Measurements from ENCODE around the gene OSBPL6.

Gene OSBPL6

DNA sequence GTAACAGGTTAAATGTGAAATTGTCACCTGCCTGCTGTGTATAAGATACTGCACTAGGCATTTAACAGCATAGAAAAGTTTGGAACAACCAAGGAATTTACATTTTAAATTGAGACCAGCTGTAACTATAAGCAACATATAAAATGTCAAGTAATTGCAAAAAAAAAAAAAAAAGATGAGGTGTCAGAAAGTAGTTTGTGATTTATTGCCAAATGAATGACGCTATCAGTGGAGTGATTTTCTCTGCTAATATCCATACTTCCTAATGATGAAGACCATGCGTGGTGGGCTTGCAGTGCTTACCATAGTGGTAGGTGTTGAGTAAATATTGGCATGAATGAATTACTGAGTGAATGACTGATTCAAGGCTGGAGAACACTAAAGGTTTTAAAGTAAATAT is 73.3 kb downstream of the OSBPL6 start:
- no peak for DNase-seq (ENCODE audit: low read depth)
- TF ChIP-seq, protein P1, sequence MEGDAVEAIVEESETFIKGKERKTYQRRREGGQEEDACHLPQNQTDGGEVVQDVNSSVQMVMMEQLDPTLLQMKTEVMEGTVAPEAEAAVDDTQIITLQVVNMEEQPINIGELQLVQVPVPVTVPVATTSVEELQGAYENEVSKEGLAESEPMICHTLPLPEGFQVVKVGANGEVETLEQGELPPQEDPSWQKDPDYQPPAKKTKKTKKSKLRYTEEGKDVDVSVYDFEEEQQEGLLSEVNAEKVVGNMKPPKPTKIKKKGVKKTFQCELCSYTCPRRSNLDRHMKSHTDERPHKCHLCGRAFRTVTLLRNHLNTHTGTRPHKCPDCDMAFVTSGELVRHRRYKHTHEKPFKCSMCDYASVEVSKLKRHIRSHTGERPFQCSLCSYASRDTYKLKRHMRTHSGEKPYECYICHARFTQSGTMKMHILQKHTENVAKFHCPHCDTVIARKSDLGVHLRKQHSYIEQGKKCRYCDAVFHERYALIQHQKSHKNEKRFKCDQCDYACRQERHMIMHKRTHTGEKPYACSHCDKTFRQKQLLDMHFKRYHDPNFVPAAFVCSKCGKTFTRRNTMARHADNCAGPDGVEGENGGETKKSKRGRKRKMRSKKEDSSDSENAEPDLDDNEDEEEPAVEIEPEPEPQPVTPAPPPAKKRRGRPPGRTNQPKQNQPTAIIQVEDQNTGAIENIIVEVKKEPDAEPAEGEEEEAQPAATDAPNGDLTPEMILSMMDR (IDR thresholded peaks at IDR 0.05; ENCODE audit: low read depth, low read length, missing control alignments), result no peak
- H3K4me3 ChIP-seq (ENCODE audit: low read depth, low read length), result no peak overlapping the region

DNA sequence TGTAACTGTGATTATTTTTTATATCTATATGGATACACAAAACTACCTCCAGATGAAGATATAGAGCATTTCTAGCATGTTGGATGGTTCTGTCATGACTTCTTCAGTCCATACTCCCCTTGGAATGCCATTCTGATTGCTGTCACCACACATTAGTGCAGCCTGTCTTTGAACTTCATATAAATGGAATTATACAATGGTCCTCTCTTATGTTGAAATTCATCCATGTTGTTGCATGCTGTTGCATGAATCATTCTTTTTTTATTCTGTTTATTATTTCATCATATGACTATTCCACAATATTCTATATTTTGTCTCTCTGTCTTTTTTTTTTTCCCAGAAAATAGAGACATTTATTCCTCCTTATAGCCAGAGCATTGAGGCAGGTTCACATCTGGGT is 74.1 kb downstream of the OSBPL6 start:
- H3K4me3 ChIP-seq (ENCODE audit: low read depth, low read length), result no peak overlapping the region
- DNase-seq (ENCODE audit: low read depth), result no peak
- TF ChIP-seq, protein P1 (IDR thresholded peaks at IDR 0.05; ENCODE audit: low read depth, low read length, missing control alignments), result no peak

DNA sequence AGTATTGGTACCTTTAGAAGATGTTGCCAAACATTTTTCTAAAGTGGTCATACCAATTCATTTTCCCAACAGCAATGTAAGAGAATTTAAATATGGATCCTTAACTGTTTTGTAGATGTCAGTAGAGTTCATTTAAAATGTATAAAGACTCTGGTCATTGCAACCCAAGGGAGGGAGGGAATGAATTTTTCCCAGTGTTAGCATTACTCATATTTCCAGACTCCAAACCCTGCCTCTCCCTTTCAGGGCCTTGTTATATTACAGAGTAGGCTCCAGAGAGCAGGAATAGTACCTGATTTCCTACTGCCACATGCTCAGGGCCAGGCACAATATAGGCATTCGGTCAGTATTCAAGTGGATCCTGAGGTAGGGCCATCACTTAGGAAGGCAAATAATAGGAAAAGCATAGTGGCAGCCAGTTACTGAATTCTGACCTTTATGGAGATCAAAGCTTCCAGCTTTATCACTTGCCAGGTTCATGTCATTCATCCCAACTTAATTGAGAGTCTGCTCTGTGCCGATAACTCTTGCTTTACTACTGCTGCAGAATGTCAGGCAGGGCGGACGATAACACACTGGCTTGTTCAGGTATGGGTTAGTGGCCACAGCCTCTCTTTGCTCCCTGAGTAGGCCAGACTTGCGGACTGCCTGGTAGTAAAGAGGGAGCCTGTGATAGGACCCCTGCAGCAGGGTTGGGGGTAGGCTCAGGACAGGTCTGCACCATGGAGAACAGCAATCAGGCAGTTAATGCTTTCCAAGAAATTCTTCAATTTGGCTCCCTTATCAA is 75.3 kb downstream of the OSBPL6 start:
- no peak for DNase-seq (ENCODE audit: low read depth)
- no peak overlapping the region for H3K4me3 ChIP-seq (ENCODE audit: low read depth, low read length)
- TF ChIP-seq, protein P1 (IDR thresholded peaks at IDR 0.05; ENCODE audit: low read depth, low read length, missing control alignments), result no peak

DNA sequence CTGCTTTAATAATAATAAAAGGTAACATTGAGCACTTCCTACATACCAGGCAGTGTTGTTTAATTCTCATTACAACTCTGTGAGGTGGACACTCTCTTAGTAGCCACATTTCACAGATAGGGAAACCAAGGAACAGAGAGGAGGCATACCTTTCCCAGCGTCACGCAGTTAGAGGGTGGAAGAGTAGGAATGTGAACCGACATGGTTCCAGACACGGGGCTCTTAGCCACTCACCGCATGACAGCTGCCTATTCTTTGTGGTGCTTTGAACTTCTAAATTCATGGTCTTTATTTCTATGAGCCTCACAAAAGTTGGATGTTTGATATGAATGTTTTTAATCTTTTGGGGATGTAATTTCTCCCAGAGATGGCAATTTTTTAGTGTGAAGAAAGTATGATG is 76.0 kb downstream of the OSBPL6 start:
- no peak overlapping the region for H3K4me3 ChIP-seq (ENCODE audit: low read depth, low read length)
- DNase-seq (ENCODE audit: low read depth), result no peak
- TF ChIP-seq, protein P1 (IDR thresholded peaks at IDR 0.05; ENCODE audit: low read depth, low read length, missing control alignments), result no peak

DNA sequence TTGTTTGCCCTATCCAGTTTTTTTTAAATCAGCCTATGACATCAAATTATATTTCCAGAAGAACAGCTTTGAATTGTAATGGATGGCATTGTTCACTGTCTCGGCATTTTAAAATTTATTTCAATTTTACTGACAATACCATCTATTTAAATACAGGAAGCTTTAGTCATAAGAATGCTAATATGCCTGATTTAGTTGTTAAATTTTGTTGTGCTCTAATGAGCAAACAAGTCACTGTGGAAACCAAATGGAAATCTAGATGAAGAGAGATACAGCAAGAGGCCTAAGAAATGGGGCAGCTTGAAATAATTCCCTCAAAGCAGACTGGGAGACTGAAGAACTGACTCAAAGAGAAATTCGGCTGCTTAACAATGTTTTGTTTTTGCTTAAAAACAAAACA is 76.8 kb downstream of the OSBPL6 start:
- TF ChIP-seq, protein P1 (IDR thresholded peaks at IDR 0.05; ENCODE audit: low read depth, low read length, missing control alignments), result no peak
- no peak overlapping the region for H3K4me3 ChIP-seq (ENCODE audit: low read depth, low read length)
- DNase-seq (ENCODE audit: low read depth), result no peak

DNA sequence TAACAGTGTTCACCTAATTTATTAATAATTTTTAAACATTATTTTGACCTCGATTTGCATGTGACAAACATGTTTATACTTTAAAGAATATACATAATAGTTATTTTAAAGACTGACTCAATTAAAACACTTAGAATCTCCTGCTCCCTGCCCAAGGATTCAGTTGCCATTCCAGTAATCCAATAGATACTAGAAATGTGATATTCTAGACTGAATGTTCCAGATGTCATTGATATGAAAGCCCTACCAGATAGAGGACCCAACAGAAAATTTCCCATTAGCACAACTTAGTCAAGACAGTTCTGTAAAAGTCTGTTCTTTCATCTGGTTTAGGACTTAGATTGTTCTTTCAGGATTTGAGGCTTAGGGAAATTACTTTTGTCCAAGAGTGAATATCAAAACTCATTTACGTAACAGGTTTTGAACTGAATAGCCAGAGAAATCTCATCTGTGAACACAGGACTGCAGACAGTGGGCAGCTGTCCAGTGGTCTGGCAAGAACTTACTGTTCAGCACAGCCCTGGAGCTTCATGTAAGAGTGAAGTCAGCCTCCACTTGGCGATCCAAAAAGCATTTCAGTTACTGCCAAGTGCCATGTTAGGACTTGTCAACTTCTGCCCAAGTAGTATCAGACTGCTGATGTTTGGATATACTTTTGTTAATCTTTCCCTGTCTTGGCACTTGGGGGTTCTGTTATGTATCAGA is 77.5 kb downstream of the OSBPL6 start:
- TF ChIP-seq, protein P1 (IDR thresholded peaks at IDR 0.05; ENCODE audit: low read depth, low read length, missing control alignments), result no peak
- no peak overlapping the region for H3K4me3 ChIP-seq (ENCODE audit: low read depth, low read length)
- DNase-seq (ENCODE audit: low read depth), result no peak
